ENCODE results near the gene ZNF805. TPM values are rescaled to one million over a fixed set of nuclear protein-coding genes. Genes with fewer than 3 reads are reported as not detected.

Gene ZNF805
- total and polyA plus RNA-seq, 2 of the 4 experiments (the other 2 are of a cell fraction), result 3.0 to 32.3 TPM

GRCh38 chr19:57271280-57271679, 30.8 kb downstream of the ZNF805 start:
- peaks cover 0 to 8% of the 10 kb centered on the region in 2 experiments; a peak in 1 of 4 replicates for H3K79me1 ChIP-seq (ENCODE audit: low read depth in 1 of 2, low read length in 2 of 2)
- no peak overlapping the region for H3K4me3 ChIP-seq (ENCODE audit: insufficient read depth, low read depth, low read length)
- H2AFZ ChIP-seq (replicated peaks; ENCODE audit: low read length, poor library complexity), result no peak overlapping the region
- H3K27me3 ChIP-seq (ENCODE audit: control insufficient read depth, insufficient read depth, low read length), result no peaks in the 10 kb centered on the region
- dilution Hi-C loops (cut with HindIII; ENCODE audit: low sequenced_read_pairs, unreplicated experiment), result no loop called here
- CTCF ChIA-PET, result no interaction called here
- intact Hi-C loops (cut with micrococcal nuclease), result no loop called here
- in situ Hi-C loops (cut with MboI; ENCODE audit: low sequenced_read_pairs), result no loop called here
- no peak overlapping the region for H3K18ac ChIP-seq (ENCODE audit: low read depth, low read length)
- no peak overlapping the region for H2BK15ac ChIP-seq (ENCODE audit: low read depth, low read length)
- no peak overlapping the region for H4K91ac ChIP-seq (ENCODE audit: insufficient read depth, low read depth, low read length)
- no peak overlapping the region for H3K9ac ChIP-seq (ENCODE audit: low read depth, low read length)
- no peaks in the 10 kb centered on the region; the same call in 1 of the 2 replicates for H3K36me3 ChIP-seq (ENCODE audit: control insufficient read depth, insufficient read depth, low read length)
- DNase-seq, result no peak
- no peak overlapping the region for H2BK20ac ChIP-seq (ENCODE audit: low read depth, low read length)
- no peaks in the 10 kb centered on the region for H3K9me3 ChIP-seq (ENCODE audit: control insufficient read depth, insufficient read depth, low read length)
- POLR2A ChIA-PET (ENCODE audit: unreplicated experiment), result no interaction called here
- no peak overlapping the region for H4K8ac ChIP-seq (ENCODE audit: low read depth in 2 of 2, low read length in 2 of 2)
- no peak overlapping the region for H2BK5ac ChIP-seq (ENCODE audit: low read depth, low read length, poor library complexity, severe bottlenecking)
- ATAC-seq (ENCODE audit: low read depth), result no peak
- H2BK120ac ChIP-seq (ENCODE audit: low read depth, low read length), result no peak overlapping the region
- 92% methylated on average over 4 of the region's 8 CpGs; no CpG with 5 or more reads in 1 of the 2 experiments for WGBS, 2 experiments (ENCODE audit: extremely low coverage in 2 of 2, insufficient read length in 1 of 2)
- no TSS peak for BruUV-seq (replicated peaks)
- no peak overlapping the region for H3K4me2 ChIP-seq (ENCODE audit: low read depth, low read length)
- no peak overlapping the region for H3K27ac ChIP-seq (ENCODE audit: insufficient read depth, low read length)
- no peak overlapping the region; the same call in 1 of the 2 replicates for H2AK5ac ChIP-seq (ENCODE audit: low read depth, low read length)
- H2AK9ac ChIP-seq (replicated peaks; ENCODE audit: low read depth, low read length, poor library complexity), result no peak overlapping the region
- no peak overlapping the region for H3K56ac ChIP-seq (ENCODE audit: extremely low read depth, insufficient read depth, low read length)
- H4K20me1 ChIP-seq (ENCODE audit: insufficient read depth, low read length), result no peaks in the 10 kb centered on the region
- H3K14ac ChIP-seq (replicated peaks; ENCODE audit: low read depth, low read length), result no peak overlapping the region
- no peak for TF ChIP-seq FOS (IDR thresholded peaks at IDR 0.05; ENCODE audit: low read depth, low read length)
- no peak for TF ChIP-seq RFX5 (IDR thresholded peaks at IDR 0.05; ENCODE audit: low read depth, low read length)
- TF ChIP-seq MAFK (IDR thresholded peaks at IDR 0.05; ENCODE audit: low read depth, low read length), result no peak
- no peak for TF ChIP-seq RCOR1 (IDR thresholded peaks at IDR 0.05; ENCODE audit: insufficient replicate concordance, low read length)
- TF ChIP-seq BHLHE40 (IDR thresholded peaks at IDR 0.05; ENCODE audit: low read depth, low read length), result no peak
- TF ChIP-seq CHD1 (IDR thresholded peaks at IDR 0.05; ENCODE audit: low read depth, low read length), result no peak
- TF ChIP-seq CTCF (conservative IDR thresholded peaks at IDR 0.05; ENCODE audit: low read depth, low read length), result no peak
- no peak for TF ChIP-seq USF2 (IDR thresholded peaks at IDR 0.05; ENCODE audit: low read depth, low read length)
- no peak for TF ChIP-seq CEBPB (IDR thresholded peaks at IDR 0.05; ENCODE audit: low read depth, low read length)
- no peak for TF ChIP-seq MXI1 (IDR thresholded peaks at IDR 0.05; ENCODE audit: borderline replicate concordance, low read depth, low read length)
- TF ChIP-seq ELK1 (IDR thresholded peaks at IDR 0.05; ENCODE audit: borderline replicate concordance, low read depth, low read length), result no peak
- no peak for TF ChIP-seq NFE2L2 (IDR thresholded peaks at IDR 0.05; ENCODE audit: low read depth, low read length)
- no peak for TF ChIP-seq RAD21 (IDR thresholded peaks at IDR 0.05; ENCODE audit: low read length)
- no peak overlapping the region for H3K23ac ChIP-seq (ENCODE audit: low read depth, low read length)
- no peak overlapping the region for H4K5ac ChIP-seq (ENCODE audit: low read depth, low read length)
- no peak overlapping the region for H3K4ac ChIP-seq (ENCODE audit: low read depth, low read length)
- H3K9me1 ChIP-seq (ENCODE audit: insufficient read depth, low read length), result 0 out of 2 replicates have a peak, but pooled peaks cover 3% of the 10 kb centered on the region
- H3K4me1 ChIP-seq (ENCODE audit: control insufficient read depth, insufficient read depth, low read length), result peaks cover 8% of the 10 kb centered on the region
